ENCODE results near the gene GRIA3.

Gene GRIA3

DNA sequence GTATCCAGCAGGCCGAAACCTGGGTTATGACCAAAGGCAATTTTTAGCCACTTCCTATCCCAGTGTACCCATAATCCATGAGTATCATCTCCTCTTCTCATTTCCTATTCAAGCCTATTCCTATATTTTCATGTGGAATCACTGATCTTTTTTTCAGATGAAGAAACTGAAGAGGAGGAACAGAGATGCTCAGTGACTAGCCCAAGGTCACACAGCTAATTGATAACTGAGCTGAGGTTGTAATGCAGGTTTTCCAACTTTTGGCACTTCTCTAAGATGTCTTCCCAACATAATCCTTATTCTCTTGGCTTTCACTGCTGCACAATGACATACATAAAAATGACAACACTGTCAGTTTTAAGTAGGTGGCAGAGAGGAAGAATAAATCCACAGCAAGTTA lies 15.3 kb downstream of the GRIA3 start:
- DNase-seq, result no peak

DNA sequence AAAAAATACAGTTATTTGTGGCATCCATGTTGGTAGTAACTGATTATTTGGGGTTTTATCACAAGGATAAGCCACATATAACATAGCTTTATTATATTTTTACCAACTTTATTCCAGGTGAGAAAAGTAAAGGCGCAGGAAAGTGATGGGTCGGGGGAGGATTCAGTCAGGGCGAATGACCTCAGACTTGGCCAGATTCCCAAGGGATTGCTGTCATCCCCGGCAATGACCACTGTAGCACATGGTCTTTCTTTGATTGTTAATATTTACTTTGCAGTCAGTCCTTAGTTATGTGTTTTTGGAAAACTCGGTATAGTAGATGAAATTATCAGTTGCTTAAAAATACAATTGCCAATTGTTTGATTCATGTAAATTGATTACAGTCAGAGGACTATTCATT lies 17.6 kb downstream of the GRIA3 start:
- no peak for DNase-seq

DNA sequence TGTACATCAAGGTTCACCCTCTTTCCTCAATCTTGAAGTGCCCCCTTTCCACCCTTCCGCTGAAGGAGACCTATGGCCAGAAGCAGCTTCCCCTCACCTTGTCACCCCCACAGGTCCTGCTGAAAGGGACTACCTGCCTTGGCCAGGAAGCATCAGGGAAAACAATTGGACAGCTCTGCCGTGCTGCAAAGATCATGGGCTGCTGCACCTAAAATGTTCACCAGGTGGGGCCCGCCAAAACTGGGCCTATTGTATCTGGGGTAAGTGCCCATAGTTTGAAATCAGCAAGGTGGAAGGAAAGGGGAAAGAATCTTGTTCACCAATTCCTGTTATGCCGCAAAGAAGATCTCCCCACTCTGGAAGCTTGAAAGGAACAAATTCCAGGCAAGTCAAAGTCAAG lies 18.4 kb downstream of the GRIA3 start:
- no peak for DNase-seq

DNA sequence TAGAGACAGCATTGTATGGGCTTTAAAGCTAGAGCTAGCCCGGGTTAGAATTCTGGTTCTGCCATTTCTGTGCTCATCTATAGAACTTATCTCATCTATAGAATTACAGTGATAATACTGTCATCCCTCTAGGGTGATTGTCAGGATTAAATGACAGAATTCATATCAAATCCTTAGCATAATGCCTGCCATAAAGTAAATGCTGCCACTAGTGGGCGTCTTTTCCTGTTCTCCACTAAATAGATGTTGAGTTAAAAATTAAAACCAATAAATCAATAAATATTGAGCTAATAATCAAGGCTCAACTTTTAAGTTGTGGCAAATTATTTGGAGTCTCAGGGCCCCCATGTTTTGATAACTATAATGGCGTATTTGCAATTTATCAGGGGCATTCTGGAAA lies 19.7 kb downstream of the GRIA3 start:
- DNase-seq, result no peak

DNA sequence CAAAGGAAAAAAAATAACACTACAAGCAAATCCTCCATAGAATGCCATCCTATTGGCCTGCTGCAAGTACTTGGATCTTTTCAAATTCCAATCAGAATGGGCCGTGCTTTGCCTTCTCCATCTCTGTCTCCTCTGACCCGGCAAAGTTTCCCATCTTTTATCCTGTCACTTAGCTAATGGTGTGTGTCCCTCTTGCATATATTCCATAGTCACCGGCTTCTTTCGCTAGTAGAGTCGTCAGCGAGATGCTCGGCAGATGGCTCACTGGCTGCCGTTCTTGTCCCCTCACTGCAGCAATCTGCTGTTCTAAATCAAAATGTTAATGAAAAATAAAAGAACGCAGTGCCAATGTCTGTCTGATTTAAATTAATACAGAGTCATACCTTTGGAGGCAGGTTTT lies 22.1 kb downstream of the GRIA3 start:
- DNase-seq, result no peak

DNA sequence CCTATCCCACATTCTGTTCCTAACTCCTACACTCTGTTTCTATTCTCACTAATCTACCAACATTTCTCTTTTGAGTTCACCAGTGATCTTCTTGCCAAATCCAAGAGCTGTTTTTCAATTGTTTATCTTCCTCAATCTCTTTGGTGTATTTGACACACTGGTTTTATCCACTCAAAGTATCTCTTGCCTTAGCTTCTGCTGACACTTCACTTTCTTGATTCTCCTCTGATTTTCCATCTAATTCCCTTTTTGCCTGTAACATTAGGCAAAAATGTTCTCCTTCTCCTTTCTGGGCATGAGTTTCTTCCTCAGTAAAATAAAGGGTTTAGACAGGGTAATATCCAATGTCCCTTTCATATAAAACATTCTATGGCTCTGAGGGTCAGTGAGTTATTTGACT lies 26.2 kb downstream of the GRIA3 start:
- DNase-seq, result no peak

DNA sequence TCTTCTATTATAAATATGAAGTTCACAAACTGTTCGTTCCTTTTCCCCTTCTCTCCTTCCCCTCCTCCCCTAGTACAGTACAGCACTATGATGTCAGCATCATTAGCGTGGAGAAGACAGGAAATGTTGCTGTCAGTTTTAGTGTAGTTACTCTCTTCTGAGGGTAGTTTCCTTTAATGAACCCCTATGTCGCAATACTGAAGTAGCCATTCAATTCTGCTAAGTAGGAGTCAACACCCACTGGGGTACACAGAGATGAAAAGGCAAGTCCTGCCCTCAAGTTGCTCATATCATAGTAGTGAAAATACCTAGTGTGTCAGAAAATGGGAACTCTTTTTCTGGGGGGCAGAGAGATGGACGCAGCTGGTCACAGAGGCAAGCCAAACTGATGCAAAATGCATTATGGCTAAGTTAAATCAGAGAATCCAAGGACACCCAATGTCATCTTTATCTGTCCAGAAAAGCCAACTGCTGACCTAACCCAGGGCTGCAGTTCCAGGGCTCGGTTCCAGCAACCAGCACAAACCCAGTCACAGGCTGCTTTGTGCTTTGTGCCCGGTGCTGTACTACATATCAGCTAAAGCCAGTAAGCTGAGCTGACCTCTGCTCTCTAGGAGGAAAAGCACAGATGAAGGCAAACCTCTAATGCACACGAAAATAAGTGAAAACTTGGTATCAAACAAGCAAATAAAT lies 31.5 kb downstream of the GRIA3 start:
- DNase-seq, result no peak

DNA sequence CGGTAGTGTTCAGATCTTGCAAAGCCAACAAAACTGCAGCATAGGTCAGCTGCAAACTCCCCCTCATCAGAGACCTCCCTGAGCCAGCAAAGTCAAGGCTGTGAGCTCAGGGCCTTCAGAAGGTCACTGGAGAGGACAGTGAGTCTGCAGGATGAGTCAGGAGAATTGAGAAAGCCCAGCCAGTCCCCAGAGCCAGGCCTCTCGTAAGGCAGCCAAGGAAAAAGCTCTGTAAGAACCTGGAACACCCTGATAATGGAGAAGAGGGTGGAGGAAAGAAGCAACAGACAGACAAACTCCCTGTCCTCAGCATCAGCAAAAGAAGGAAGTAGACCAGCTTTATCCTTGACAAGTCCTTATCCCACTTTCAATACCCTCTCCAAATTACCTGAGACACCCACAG lies 33.0 kb downstream of the GRIA3 start:
- DNase-seq, result no peak

DNA sequence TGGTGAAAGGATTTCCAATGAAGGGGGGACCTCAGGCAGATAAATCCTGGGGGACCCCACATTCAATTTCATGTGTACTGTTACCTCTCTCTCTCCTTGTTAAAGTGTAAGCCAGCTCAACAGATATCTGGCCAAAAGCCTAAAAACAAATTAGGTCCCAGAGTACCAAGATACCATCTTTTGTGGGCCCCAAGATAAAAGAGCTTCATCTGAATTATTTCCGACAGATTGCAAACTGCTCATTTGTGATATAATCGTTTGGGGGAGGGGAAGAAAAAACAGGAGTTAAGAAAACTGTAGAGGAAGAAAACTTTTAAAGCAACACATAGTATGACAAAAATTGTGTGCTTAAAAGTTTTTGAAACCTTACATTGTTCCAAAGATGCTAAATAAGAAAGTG lies 33.6 kb downstream of the GRIA3 start:
- no peak for DNase-seq

DNA sequence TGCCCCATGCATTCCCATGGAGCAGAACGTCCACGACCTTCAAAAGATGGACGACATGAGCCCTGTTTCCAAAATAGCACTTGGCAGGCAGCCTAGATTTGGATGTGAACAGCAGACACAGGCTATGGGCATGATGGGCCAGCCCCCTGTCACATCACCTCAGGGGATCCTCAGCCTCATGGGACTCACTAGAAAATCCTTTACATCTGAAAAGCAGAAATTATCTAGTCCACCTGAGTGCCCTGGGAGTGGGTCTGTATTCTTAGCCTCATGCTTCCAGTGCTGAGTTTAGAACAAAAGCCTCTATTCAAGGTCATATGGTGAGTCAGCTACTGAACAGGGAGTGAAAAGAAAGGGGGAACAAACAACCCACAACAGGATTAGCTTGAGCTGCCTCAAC lies 35.8 kb downstream of the GRIA3 start:
- no peak for DNase-seq

DNA sequence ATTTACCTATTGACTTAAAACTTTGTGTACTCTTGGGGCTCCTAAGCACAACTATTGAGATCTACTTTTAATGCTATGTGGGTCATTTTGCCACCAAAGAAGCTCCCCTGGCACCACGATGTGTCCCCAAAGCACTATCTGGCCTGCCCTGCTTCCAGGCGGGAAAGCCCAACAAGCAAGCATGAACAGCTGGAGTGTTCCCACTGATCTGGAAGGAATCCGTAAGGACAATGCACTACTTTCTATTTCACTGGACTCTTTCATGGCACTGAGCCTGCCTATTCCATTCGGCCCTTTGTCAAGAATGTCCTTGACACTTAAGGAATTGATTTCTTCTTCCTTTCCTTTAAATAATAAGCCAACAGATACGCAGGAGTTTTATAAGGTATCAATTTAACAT lies 38.8 kb downstream of the GRIA3 start:
- no peak for DNase-seq

DNA sequence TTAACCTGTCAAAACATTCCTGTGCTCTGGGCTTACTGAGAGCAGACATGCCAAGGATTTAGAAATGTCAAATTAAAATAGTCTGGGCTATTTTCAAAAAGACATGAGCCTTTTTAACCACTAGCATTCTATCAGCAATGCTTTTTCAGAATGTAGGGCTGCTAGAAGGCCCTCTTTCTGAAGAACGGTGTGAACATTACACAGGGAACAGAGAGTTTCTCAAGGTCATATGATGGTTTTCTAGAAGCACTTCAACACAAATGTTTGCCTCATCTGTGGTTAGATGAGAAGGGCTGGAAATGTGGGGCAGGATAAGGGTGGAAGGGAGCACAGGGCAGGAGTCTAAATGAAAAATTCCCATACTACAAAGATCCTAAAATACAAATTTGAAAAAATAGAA lies 39.3 kb downstream of the GRIA3 start:
- DNase-seq, result no peak

DNA sequence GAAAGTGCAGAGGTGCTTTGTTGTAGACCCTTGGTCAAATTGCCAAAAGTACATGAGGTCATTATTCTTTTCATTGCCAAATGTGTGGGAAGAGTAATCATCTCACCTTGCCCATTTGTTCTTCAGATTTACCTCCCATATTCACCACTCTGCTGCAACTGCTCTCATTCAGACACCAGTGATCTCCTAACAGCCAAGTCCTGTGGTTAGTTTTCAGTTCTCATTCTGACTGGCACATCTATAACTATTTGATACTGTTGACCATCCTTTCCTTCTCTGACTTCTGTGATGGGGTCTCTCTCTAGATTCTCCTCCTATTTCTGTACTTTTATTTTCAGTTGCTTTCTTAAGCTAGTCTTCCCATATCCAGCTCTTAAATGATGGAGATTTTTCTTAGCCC lies 39.8 kb downstream of the GRIA3 start:
- DNase-seq, result no peak

DNA sequence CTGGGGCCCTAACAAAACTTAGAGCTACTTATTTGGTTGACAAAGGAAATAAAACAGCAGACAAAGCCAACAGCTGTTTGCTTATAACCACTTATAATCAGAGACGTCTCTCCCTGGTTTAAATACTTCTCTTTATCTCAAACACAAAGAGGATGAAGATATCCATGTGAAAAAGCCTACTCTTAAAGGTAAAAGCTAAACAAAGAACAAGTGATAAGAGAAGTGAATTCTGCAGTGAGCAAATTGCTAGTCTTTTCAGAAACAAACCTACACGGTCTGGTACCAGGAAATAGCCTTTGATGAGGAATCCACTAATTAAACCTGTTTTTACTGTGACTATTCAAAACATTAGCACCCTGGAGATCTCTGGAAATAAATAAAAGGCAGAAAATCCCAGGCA lies 46.7 kb downstream of the GRIA3 start:
- DNase-seq, result no peak

DNA sequence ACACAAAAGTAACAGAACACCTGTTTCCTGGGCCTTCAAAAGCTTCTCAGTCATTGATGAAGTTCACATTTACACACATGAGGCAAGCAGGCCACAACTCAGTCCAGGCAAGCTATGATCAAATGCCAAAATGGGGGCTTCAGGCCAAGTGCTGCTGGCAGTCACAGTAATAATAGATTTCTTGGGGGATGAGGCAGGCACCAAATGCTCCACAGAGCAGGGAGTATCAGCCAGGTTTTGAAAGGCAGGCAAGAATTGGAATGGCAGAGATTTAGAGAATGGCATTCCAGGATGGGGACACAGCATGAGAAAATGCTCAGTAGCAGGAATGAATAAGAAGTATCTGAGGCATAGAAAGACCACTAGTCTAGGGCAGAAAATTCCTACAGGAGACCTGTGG lies 52.8 kb downstream of the GRIA3 start:
- DNase-seq, result no peak

DNA sequence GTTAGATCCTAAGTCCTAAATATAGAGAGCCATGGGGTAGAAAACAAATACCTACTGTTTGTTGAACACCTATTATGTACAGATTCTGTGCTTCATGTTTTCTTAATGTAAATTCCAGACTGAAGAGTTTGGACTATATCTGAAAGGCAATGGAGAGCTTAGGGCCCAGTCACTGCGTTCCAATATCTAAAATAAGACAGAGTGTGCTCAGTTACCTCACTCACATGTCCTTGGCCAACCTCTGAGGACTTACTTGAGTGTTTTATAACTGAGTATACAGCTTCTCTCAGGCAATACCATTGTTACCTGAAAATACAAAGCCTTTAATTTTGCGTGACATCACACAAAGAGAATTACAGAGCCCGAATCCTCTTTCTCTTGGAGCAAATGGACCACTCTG lies 53.2 kb downstream of the GRIA3 start:
- no peak for DNase-seq

DNA sequence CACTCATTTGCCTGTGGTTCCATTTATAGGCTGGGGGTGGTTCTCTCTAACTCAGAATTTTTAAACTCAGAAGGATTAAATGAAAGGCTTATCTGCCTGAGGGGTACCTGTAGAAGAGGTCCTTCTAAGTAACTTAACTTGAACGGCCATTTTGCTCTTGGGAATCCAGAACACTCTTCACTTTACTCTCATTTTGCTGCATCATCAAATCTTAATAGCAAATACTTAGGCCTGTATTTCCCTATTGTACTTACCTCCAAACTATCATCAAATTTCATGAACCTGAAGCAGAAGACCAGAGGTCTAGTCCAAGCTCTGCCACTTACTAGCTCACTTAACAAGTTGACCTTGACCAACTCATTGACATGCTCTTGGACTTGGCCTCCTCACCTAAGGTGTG lies 70.4 kb downstream of the GRIA3 start:
- no peak for DNase-seq

DNA sequence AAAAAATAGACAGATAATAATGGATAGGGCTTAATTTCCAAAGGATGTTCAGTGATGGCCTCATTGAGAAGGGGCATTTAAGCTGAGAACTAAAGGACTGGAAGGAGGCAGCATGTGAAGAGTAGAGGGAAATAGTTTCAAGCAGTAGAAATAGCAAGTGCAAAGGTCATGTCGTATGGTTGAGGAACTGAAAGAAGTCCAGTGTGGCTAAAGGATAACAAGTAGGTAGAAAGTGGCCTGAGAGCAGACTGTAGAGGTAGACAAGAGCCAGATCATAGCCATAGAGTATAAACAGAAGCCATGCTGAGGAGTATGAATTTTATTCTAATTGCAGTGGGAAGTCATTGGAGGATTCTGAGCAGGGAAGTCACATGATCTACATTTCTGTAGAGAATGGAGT lies 72.3 kb downstream of the GRIA3 start:
- no peak for DNase-seq

DNA sequence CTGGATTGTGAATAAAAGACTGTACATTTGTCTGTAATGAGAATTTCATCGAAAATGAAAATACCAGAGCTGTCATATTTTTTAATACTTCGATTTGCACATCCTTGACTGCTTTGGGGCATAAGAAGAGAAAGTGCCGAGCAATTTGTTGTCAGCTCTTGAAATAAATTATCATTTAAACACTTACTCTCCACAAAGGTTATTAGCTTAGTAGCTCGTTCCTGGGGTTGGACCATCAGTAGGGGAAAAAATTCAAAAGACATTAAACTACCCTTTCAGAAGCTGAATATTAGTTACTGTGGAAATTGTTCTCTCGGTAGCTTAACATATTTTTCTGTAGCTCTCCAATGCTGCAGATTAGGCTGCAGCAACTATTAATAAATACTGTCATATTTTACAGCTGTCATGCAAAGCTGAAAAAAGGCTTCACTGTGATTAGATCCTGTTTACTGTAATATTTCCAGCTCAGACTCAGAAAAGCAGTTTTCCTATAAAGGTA lies 76.9 kb downstream of the GRIA3 start:
- DNase-seq, result no peak

DNA sequence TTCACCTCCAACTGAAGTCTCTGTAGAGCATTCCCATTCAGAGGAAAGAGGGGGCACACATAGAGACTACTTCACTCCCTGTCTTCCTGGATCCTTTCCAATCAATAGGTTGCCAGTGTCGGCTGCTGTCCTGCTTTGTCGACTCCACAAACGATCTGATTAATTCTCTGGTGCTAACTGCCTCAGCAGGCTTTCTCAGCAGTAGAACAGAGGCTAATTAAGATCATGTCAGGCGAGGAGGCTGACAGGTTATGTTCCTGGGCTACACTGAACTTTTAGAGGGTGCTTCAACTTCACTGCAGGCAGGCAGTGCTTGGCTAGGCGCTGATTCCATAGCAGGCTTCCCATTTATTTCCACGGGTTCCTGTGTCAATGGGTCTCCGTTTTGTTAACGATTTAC lies 79.2 kb downstream of the GRIA3 start:
- DNase-seq, result no peak

DNA sequence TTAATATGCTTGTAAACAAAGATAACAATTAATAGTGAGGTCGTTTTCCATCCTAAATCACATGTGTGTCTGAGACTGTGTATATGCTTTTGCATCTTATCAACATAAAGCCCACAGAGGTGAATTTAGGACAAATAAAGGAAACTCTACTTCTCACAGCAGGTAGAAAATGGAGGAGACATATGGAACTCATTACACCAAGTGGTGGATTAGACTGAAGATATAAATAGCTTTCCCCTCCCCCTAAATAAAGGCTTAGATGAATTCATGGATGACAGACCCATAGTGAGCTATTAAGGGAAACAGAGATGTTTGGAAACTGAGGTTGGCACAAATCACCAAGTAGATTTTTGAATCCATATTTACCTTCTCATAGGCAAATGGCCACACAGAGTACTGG lies 79.7 kb downstream of the GRIA3 start:
- no peak for DNase-seq

DNA sequence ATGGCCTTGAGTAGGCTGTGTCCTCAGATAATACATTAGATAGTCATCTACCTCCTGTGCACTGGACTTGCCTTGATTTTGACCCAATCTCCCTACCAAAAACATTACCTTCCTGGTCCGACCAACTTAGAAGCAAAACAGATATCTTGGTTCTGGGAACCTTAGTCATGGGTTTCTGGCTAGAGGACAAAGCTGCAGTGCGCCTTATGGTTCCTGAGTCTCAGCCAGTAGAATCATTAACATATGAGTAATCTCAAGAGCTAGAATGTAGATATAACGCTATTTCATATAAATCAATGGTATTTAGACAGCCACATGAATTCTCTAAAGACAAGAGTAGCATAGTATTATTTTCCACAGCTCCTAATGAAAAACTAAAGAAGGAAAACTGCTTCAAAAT lies 83.1 kb downstream of the GRIA3 start:
- no peak for DNase-seq

DNA sequence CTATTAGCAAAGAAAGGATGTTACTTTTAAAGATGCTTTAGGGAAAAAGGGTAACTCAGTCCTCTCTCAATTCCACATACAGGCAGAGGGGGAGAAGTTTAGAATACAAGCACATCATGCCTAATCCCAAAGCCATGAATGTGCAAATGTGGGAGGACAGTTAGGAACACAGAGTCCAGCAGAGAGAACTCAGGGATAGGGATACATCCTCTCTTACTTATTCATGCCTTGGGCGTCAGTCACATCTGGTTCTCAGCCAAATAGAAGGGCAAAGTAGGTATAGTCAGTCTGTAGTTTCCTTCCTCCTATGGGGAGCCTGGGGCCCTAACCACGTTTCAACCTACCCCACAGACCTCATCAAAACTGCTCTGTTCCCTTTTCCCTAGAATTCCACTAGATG lies 87.8 kb downstream of the GRIA3 start:
- no peak for DNase-seq

DNA sequence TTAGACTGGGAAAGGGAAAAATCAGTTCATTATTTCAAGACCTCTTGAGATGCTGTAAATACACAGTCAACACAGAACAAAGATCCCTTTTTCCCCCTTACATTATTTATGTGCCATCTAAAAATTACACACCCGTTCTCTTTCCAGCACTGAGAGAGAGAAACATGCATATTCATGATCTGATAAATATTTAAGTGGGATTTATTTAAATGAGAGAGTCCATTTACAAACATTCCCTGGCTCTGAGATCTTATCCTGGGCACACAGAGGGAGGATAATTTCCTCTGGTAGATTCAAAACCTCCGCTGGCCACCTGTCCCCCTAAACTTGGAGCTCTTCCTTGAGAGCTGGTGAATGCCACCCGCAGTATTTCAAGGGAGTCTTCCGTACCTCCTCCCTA lies 88.6 kb downstream of the GRIA3 start:
- DNase-seq, result no peak

DNA sequence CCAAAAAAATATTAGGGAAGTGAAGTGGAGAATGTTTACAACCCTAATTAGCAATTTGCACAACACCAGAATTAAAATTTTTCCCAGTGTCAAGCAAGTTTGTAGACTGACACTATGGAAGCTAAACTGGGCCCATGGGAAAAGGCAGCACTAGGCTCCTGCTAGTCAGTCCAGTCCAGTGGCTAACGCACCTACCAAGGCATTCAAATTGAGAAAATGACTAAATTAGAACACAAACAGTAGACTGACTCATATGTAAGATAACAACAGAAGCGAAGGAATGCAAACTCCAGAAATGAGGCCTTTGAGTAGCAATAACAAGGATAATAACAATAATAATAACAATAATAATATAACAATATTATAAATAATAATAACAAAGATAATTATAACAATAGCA lies 90.7 kb downstream of the GRIA3 start:
- no peak for DNase-seq

DNA sequence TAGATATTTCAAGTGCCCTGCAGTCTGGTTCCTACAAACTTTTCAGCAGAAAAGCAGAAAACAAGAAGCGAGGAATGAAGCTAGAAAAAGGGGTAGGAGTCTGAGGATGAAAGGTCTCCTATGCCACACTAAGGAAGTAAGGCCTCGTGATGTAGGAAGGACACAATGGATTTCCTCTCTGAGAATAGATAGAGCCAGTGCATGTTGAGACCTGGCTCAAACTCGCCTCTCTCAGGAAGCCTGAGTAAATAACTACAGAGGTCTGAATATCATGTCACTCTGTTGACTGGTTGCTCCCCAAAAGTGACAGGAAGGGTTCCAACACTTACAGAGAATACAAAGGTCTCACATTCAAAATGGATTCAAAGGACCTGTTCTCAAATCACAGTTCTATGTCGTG lies 93.3 kb downstream of the GRIA3 start:
- DNase-seq, result no peak

Measured in NCI-H146 (cell line).